ENCODE data around the gene GOLGA6C. TPM values are rescaled to one million over a fixed set of nuclear protein-coding genes. Genes with fewer than 3 reads are reported as not detected.
"Not testable (repeated sequence)": the region's sequence is repeated elsewhere in the genome, so short reads cannot be mapped to it uniquely, and the experiment has no call there.

GOLGA6C gene
- total and polyA plus RNA-seq, 9 donors: 0.08 TPM; not detected in 8

- H3K4me1 ChIP-seq (ENCODE audit: control insufficient read depth, insufficient read depth, low read length); H3K36me3 ChIP-seq (ENCODE audit: control insufficient read depth, insufficient read depth, low read length); H3K4me3 ChIP-seq (ENCODE audit: low read length); H3K27ac ChIP-seq (ENCODE audit: low read length); DNase-seq; H3K27me3 ChIP-seq (ENCODE audit: control insufficient read depth, insufficient read depth, low read length); H3K9me3 ChIP-seq (replicated peaks; ENCODE audit: control insufficient read depth, low read depth, low read length): not testable (repeated sequence)
- WGBS (ENCODE audit: insufficient coverage): no CpG with 5 or more reads among the region's 13 CpGs
Observed at GRCh38 chr15:75298541-75299310, 40.6 kb downstream of the GOLGA6C start.

- not testable (repeated sequence) for DNase-seq; H3K27me3 ChIP-seq (ENCODE audit: control insufficient read depth, insufficient read depth, low read length); H3K36me3 ChIP-seq (ENCODE audit: control insufficient read depth, insufficient read depth, low read length); H3K4me1 ChIP-seq (ENCODE audit: control insufficient read depth, insufficient read depth, low read length); H3K27ac ChIP-seq (ENCODE audit: low read length); H3K4me3 ChIP-seq (ENCODE audit: low read length); H3K9me3 ChIP-seq (replicated peaks; ENCODE audit: control insufficient read depth, low read depth, low read length)
- 0% methylated on average over 1 of the region's 6 CpGs for WGBS (ENCODE audit: insufficient coverage)
Observed at GRCh38 chr15:75299311-75299688, 41.2 kb downstream of the GOLGA6C start.

- not testable (repeated sequence) for H3K4me1 ChIP-seq (ENCODE audit: control insufficient read depth, insufficient read depth, low read length); H3K36me3 ChIP-seq (ENCODE audit: control insufficient read depth, insufficient read depth, low read length); H3K9me3 ChIP-seq (replicated peaks; ENCODE audit: control insufficient read depth, low read depth, low read length); H3K27me3 ChIP-seq (ENCODE audit: control insufficient read depth, insufficient read depth, low read length); H3K4me3 ChIP-seq (ENCODE audit: low read length); DNase-seq; H3K27ac ChIP-seq (ENCODE audit: low read length)
- 58% methylated on average over 5 of the region's 6 CpGs for WGBS (ENCODE audit: insufficient coverage)
Observed at GRCh38 chr15:75300026-75300425, 41.9 kb downstream of the GOLGA6C start.

GRCh38 chr15:75302318-75302717, 44.2 kb downstream of the GOLGA6C start:
- H3K9me3 ChIP-seq (replicated peaks; ENCODE audit: control insufficient read depth, low read depth, low read length): no peaks in the 10 kb centered on the region
- no peaks in the 10 kb centered on the region for H3K4me1 ChIP-seq (ENCODE audit: control insufficient read depth, insufficient read depth, low read length)
- H3K27me3 ChIP-seq (ENCODE audit: control insufficient read depth, insufficient read depth, low read length): peaks cover 5% of the 10 kb centered on the region
- 86% methylated on average over 9 of the region's 9 CpGs for WGBS (ENCODE audit: insufficient coverage)
- no peaks in the 10 kb centered on the region for H3K36me3 ChIP-seq (ENCODE audit: control insufficient read depth, insufficient read depth, low read length)
- H3K4me3 ChIP-seq (ENCODE audit: low read length): no peak overlapping the region
- no peak overlapping the region for H3K27ac ChIP-seq (ENCODE audit: low read length)
- DNase-seq: no peak

- not testable (repeated sequence) for H3K27ac ChIP-seq (ENCODE audit: low read length); H3K4me1 ChIP-seq (ENCODE audit: control insufficient read depth, insufficient read depth, low read length); H3K9me3 ChIP-seq (replicated peaks; ENCODE audit: control insufficient read depth, low read depth, low read length); H3K27me3 ChIP-seq (ENCODE audit: control insufficient read depth, insufficient read depth, low read length); DNase-seq; H3K4me3 ChIP-seq (ENCODE audit: low read length); H3K36me3 ChIP-seq (ENCODE audit: control insufficient read depth, insufficient read depth, low read length)
- 100% methylated on average over 1 of the region's 4 CpGs for WGBS (ENCODE audit: insufficient coverage)
Observed at GRCh38 chr15:75302753-75303152, 44.6 kb downstream of the GOLGA6C start.

- Histone ChIP-seq H3K27ac (ENCODE audit: low read length) (no peak overlapping the region), H3K27me3 (ENCODE audit: control insufficient read depth, insufficient read depth, low read length) (peaks cover 14% of the 10 kb centered on the region), H3K36me3 (ENCODE audit: control insufficient read depth, insufficient read depth, low read length) (no peaks in the 10 kb centered on the region), H3K4me3 (ENCODE audit: low read length) (no peak overlapping the region), H3K4me1 (ENCODE audit: control insufficient read depth, insufficient read depth, low read length) (no peaks in the 10 kb centered on the region), H3K9me3 (replicated peaks; ENCODE audit: control insufficient read depth, low read depth, low read length) (no peaks in the 10 kb centered on the region)
- 20% methylated on average over 1 of the region's 3 CpGs for WGBS (ENCODE audit: insufficient coverage)
- no peak for DNase-seq
Observed at GRCh38 chr15:75306188-75306587, 48.1 kb downstream of the GOLGA6C start.

GRCh38 chr15:75307778-75308390, 49.8 kb downstream of the GOLGA6C start:
- Histone ChIP-seq H3K4me3 (ENCODE audit: low read length) (no peak overlapping the region), H3K36me3 (ENCODE audit: control insufficient read depth, insufficient read depth, low read length) (no peaks in the 10 kb centered on the region), H3K27ac (ENCODE audit: low read length) (no peak overlapping the region), H3K27me3 (ENCODE audit: control insufficient read depth, insufficient read depth, low read length) (peaks cover 14% of the 10 kb centered on the region), H3K9me3 (replicated peaks; ENCODE audit: control insufficient read depth, low read depth, low read length) (no peaks in the 10 kb centered on the region), H3K4me1 (ENCODE audit: control insufficient read depth, insufficient read depth, low read length) (no peaks in the 10 kb centered on the region)
- DNase-seq: no peak
- WGBS (ENCODE audit: insufficient coverage): 52% methylated on average over 8 of the region's 15 CpGs

GRCh38 chr15:75309711-75310110, 51.6 kb downstream of the GOLGA6C start:
- Histone ChIP-seq H3K27ac (ENCODE audit: low read length) (no peak overlapping the region), H3K4me3 (ENCODE audit: low read length) (no peak overlapping the region), H3K4me1 (ENCODE audit: control insufficient read depth, insufficient read depth, low read length) (no peaks in the 10 kb centered on the region), H3K27me3 (ENCODE audit: control insufficient read depth, insufficient read depth, low read length) (peaks cover 10% of the 10 kb centered on the region), H3K36me3 (ENCODE audit: control insufficient read depth, insufficient read depth, low read length) (no peaks in the 10 kb centered on the region), H3K9me3 (replicated peaks; ENCODE audit: control insufficient read depth, low read depth, low read length) (no peaks in the 10 kb centered on the region)
- no peak for DNase-seq

- WGBS (ENCODE audit: insufficient coverage): 82% methylated on average over 1 of the region's 1 CpG
- not testable (repeated sequence) for H3K27me3 ChIP-seq (ENCODE audit: control insufficient read depth, insufficient read depth, low read length); H3K36me3 ChIP-seq (ENCODE audit: control insufficient read depth, insufficient read depth, low read length); H3K4me3 ChIP-seq (ENCODE audit: low read length); H3K9me3 ChIP-seq (replicated peaks; ENCODE audit: control insufficient read depth, low read depth, low read length); H3K27ac ChIP-seq (ENCODE audit: low read length); H3K4me1 ChIP-seq (ENCODE audit: control insufficient read depth, insufficient read depth, low read length); DNase-seq
Observed at GRCh38 chr15:75312548-75312947, 54.4 kb downstream of the GOLGA6C start.

- H3K27ac ChIP-seq (ENCODE audit: low read length): no peak overlapping the region
- 81% methylated on average over 7 of the region's 13 CpGs for WGBS (ENCODE audit: insufficient coverage)
- peaks cover 4% of the 10 kb centered on the region for H3K27me3 ChIP-seq (ENCODE audit: control insufficient read depth, insufficient read depth, low read length)
- no peaks in the 10 kb centered on the region for H3K36me3 ChIP-seq (ENCODE audit: control insufficient read depth, insufficient read depth, low read length)
- H3K4me1 ChIP-seq (ENCODE audit: control insufficient read depth, insufficient read depth, low read length): no peaks in the 10 kb centered on the region
- H3K4me3 ChIP-seq (ENCODE audit: low read length): no peak overlapping the region
- no peaks in the 10 kb centered on the region for H3K9me3 ChIP-seq (replicated peaks; ENCODE audit: control insufficient read depth, low read depth, low read length)
- DNase-seq: no peak
Observed at GRCh38 chr15:75313116-75313845, 55.1 kb downstream of the GOLGA6C start.

Data from muscle of leg (tissue), 11 donors.